ENCODE data around the gene MRGPRF. TPM values are rescaled to one million over a fixed set of nuclear protein-coding genes. Genes with fewer than 3 reads are reported as not detected.

MRGPRF gene
- total RNA-seq, 2 donors from 2014 or later, result 10.8 to 17.6 TPM

GRCh38 chr11:68959465-68960293 lies 53.4 kb downstream of the MRGPRF start:
- no peak overlapping the region for H3K27ac ChIP-seq
- TF ChIP-seq, protein P1, sequence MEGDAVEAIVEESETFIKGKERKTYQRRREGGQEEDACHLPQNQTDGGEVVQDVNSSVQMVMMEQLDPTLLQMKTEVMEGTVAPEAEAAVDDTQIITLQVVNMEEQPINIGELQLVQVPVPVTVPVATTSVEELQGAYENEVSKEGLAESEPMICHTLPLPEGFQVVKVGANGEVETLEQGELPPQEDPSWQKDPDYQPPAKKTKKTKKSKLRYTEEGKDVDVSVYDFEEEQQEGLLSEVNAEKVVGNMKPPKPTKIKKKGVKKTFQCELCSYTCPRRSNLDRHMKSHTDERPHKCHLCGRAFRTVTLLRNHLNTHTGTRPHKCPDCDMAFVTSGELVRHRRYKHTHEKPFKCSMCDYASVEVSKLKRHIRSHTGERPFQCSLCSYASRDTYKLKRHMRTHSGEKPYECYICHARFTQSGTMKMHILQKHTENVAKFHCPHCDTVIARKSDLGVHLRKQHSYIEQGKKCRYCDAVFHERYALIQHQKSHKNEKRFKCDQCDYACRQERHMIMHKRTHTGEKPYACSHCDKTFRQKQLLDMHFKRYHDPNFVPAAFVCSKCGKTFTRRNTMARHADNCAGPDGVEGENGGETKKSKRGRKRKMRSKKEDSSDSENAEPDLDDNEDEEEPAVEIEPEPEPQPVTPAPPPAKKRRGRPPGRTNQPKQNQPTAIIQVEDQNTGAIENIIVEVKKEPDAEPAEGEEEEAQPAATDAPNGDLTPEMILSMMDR (IDR thresholded peaks at IDR 0.05), result no peak
- H3K36me3 ChIP-seq, result no peaks in the 10 kb centered on the region
- peaks cover 0 to 10% of the 10 kb centered on the region in 2 donors for H3K4me1 ChIP-seq
- no peak for DNase-seq (ENCODE audit: low spot score)
- H3K27me3 ChIP-seq, result no peaks in the 10 kb centered on the region
- H3K4me3 ChIP-seq, result no peak overlapping the region
- peaks cover 0 to 3% of the 10 kb centered on the region in 2 donors for H3K9me3 ChIP-seq

DNA sequence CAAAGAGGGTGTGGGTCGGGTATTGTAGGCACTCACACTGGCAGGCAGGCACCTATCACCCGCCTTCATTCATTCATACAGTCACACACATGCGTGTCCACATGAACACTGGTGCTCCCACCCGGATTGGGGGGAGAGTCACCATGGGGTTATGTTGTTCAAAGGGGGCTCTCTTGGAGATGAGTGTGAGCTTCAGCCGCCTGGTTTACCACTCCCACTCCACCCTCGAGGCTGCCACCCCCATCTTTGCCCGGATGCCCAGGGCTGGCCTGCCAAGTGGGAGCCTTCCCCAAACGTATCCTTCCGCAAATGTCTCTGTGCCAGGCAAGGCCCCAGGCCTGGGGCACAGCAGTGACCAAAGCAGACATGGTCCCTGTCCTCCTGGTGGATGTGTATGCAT lies 54.8 kb downstream of the MRGPRF start:
- TF ChIP-seq, protein P1 (IDR thresholded peaks at IDR 0.05), result no peak
- DNase-seq (ENCODE audit: low spot score), result no peak

DNA sequence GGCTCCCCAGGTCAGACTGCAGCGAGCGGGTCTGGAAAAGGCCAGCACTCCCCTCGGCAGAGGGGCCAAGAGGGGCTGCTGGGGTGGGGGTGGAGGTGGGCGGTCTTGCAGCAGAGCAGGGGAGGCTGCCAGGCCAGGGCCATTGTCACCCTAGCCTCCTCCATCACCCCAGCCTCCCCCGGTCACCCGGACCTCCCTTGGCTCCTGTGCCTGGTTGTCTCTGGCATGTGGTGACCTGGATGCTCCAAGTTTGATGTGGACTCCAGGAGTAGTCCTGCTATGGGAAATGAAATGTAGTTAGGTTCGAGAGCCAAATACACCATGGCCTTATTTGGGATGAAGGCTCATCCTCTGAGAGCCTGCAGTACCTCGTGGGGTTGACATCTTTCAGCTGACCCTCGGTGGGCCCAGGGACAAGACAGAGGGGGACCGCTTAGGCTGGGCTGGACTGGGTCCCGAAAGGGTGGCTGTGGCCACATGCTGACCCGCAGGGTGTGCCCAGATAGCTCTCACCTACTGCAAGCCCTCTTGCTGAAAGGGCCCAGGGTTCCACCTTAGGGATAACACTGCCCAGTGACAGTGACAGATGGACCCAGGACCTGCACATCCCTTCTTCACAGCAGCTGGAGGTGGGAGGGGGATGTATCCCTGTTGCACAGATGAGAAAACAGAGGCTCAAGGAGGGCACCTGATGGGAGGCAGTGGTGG lies 56.3 kb downstream of the MRGPRF start:
- peaks cover 0 to 3% of the 10 kb centered on the region in 2 donors for H3K9me3 ChIP-seq
- no peak overlapping the region for H3K27ac ChIP-seq
- TF ChIP-seq, protein P1 (IDR thresholded peaks at IDR 0.05), result no peak
- H3K27me3 ChIP-seq, result no peaks in the 10 kb centered on the region
- no peak for DNase-seq (ENCODE audit: low spot score)
- no peaks in the 10 kb centered on the region for H3K36me3 ChIP-seq
- no peak overlapping the region for H3K4me3 ChIP-seq
- peaks cover 0 to 10% of the 10 kb centered on the region in 2 donors for H3K4me1 ChIP-seq

More for the DNA sequence above, 54.8 kb downstream of the MRGPRF start:
- H3K27me3 ChIP-seq, result no peaks in the 10 kb centered on the region
- H3K36me3 ChIP-seq, result no peaks in the 10 kb centered on the region
- H3K27ac ChIP-seq, result no peak overlapping the region
- peaks cover 0 to 10% of the 10 kb centered on the region in 2 donors for H3K4me1 ChIP-seq
- H3K4me3 ChIP-seq, result no peak overlapping the region
- H3K9me3 ChIP-seq, result peaks cover 0 to 3% of the 10 kb centered on the region in 2 donors

- no peak for DNase-seq (ENCODE audit: low spot score)
- H3K4me1 ChIP-seq, result peaks cover 0 to 10% of the 10 kb centered on the region in 2 donors
- peaks cover 0 to 3% of the 10 kb centered on the region in 2 donors for H3K9me3 ChIP-seq
- H3K27ac ChIP-seq, result no peak overlapping the region
- H3K27me3 ChIP-seq, result no peaks in the 10 kb centered on the region
- H3K4me3 ChIP-seq, result no peak overlapping the region
- H3K36me3 ChIP-seq, result no peaks in the 10 kb centered on the region
- TF ChIP-seq, protein P1 (IDR thresholded peaks at IDR 0.05), result no peak
Observed at GRCh38 chr11:68956142-68956541, 56.9 kb downstream of the MRGPRF start.

GRCh38 chr11:68955607-68955958 lies 57.5 kb downstream of the MRGPRF start:
- TF ChIP-seq, protein P1 (IDR thresholded peaks at IDR 0.05), result no peak
- H3K9me3 ChIP-seq, result peaks cover 0 to 3% of the 10 kb centered on the region in 2 donors
- H3K27ac ChIP-seq, result no peak overlapping the region
- no peaks in the 10 kb centered on the region for H3K36me3 ChIP-seq
- no peak overlapping the region for H3K4me3 ChIP-seq
- peaks cover 0 to 10% of the 10 kb centered on the region in 2 donors for H3K4me1 ChIP-seq
- no peak for DNase-seq (ENCODE audit: low spot score)
- H3K27me3 ChIP-seq, result no peaks in the 10 kb centered on the region

All from right atrium auricular region (tissue), 2 donors.